T-helper 1 cell treated with Interleukin-12 subunit alpha and Interleukin-12 subunit beta and Interleukin-4 antibody, amounts not matched to agents 30 ng/mL and 1 ng/mL, for 36 hours (primary cell): Measurements from ENCODE around the gene GALNT18. TPM values are rescaled to one million over a fixed set of nuclear protein-coding genes. Genes with fewer than 3 reads are reported as not detected.

Experiments used
- intact Hi-C: fragments of 100-400 bp; cut with micrococcal nuclease; formaldehyde crosslinking; loops from one replicate; pipeline ENCODE4 v1.15.1; 2024
- total RNA-seq: library from RNA; stranded (reverse); gene quantifications from 2 replicates; pipeline ENCODE4 v1.2.3, GENCODE V29; 2022

The GALNT18 gene
- total RNA-seq, result 1.3 and 1.5 TPM in 2 replicates

GRCh38 chr11:11621573-11622339 lies at the start of gene GALNT18:
GALNT18 (minus strand) TSS chr11:11622005.
- intact Hi-C loops, result loop anchor here (5.0 to 10.0 kb wide), 8 partner anchors 54 to 1716 kb away; partner anchors contain the start of genes MICAL2, USP47 and ZBED5

GRCh38 chr11:11670574-11670973 lies 48.8 kb upstream of the GALNT18 start:
- intact Hi-C loops, result no loop called here

GRCh38 chr11:11669233-11669846 lies 47.5 kb upstream of the GALNT18 start:
- intact Hi-C loops, result no loop called here

GRCh38 chr11:11668781-11669180 lies 47.0 kb upstream of the GALNT18 start:
- intact Hi-C loops, result no loop called here

- intact Hi-C loops, result no loop called here
Measured at GRCh38 chr11:11668274-11668673, 46.5 kb upstream of the GALNT18 start.

GRCh38 chr11:11667056-11667455 lies 45.3 kb upstream of the GALNT18 start:
- intact Hi-C loops, result no loop called here

- intact Hi-C loops, result no loop called here
Measured at GRCh38 chr11:11665407-11665806, 43.6 kb upstream of the GALNT18 start.

GRCh38 chr11:11663907-11664306 lies 42.1 kb upstream of the GALNT18 start:
- intact Hi-C loops, result no loop called here

GRCh38 chr11:11662578-11662977 lies 40.8 kb upstream of the GALNT18 start:
- intact Hi-C loops, result no loop called here

GRCh38 chr11:11661326-11662040 lies 39.7 kb upstream of the GALNT18 start:
- intact Hi-C loops, result no loop called here

- intact Hi-C loops, result no loop called here
Measured at GRCh38 chr11:11660363-11660740, 38.5 kb upstream of the GALNT18 start.

GRCh38 chr11:11659567-11660362 lies 38.0 kb upstream of the GALNT18 start:
- intact Hi-C loops, result no loop called here

GRCh38 chr11:11657218-11657955 lies 35.6 kb upstream of the GALNT18 start:
- intact Hi-C loops, result no loop called here

GRCh38 chr11:11641581-11641980 lies 19.8 kb upstream of the GALNT18 start:
- intact Hi-C loops, result no loop called here

- intact Hi-C loops, result no loop called here
Measured at GRCh38 chr11:11640996-11641395, 19.2 kb upstream of the GALNT18 start.

GRCh38 chr11:11640152-11640551 lies 18.3 kb upstream of the GALNT18 start:
- intact Hi-C loops, result no loop called here

- intact Hi-C loops, result no loop called here
Measured at GRCh38 chr11:11636671-11637070, 14.9 kb upstream of the GALNT18 start.

- intact Hi-C loops, result no loop called here
Measured at GRCh38 chr11:11635443-11635842, 13.6 kb upstream of the GALNT18 start.

GRCh38 chr11:11629368-11629767 lies 7.6 kb upstream of the GALNT18 start:
- intact Hi-C loops, result loop anchor here (10.0 kb wide), 1 partner anchor 485 kb away; no protein-coding TSS in a partner anchor

GRCh38 chr11:11628651-11629050 lies 6.8 kb upstream of the GALNT18 start:
- intact Hi-C loops, result loop anchor here (10.0 kb wide), 1 partner anchor 484 kb away; no protein-coding TSS in a partner anchor
